Kidney capillary endothelial cell (primary cell): Measurements from ENCODE around the gene CST9.

ENCODE experiments used
- DNase-seq: peaks from one replicate; pipeline ENCODE4 v3.0.0-alpha.2; 2018; ENCODE audit warnings: low spot score

The CST9 gene

DNA sequence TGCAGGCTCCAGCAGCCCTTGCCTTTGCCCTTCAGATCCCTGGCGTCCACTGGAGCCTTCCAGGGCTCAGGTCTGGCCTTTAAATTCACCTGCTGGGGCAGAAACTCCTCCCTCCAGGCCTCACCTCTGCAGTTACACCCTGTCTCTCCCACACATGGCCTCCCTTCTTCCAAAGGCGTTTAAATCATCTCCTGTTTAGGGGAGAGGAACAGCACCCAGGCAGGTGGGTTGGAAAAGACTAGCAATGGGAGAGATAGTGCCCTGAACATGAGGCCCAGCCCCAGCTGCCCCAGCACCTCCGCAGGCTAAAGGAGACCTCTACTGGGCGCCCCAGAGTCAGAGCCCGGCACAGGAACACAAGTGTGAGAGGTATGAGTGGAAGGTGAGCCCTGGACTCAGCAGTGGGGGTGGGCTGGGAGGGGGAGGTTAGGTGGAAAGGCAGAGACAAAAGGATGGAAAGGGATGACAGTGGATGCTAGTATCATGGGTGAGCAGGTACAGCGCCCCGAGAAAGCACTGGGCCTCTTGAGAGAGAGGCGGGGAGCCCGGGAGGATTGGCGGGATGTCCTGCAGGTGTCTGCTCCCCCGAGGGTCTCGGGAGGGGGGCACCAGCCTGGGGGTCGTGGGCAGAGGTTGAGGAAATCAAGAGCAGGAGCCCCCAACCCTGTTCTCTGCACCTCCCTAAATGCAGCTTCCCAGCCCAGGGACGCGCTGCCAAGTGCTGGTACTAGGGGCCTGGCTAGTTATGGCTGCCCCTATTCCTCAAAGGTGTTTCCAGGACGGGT, at the start of gene CST9:
Gene CST9 (minus strand): TSS at position 51 of the 785 bp plus-strand sequence. CDS start 53 bp downstream, outside the sequence.
- DNase-seq = no peak

- DNase-seq = no peak
Observed at GRCh38 chr20:23654717-23655116, 49.0 kb upstream of the CST9 start.

GRCh38 chr20:23654000-23654399, 48.3 kb upstream of the CST9 start:
- DNase-seq = no peak

GRCh38 chr20:23653400-23653938, 47.8 kb upstream of the CST9 start:
- no peak for DNase-seq

DNA sequence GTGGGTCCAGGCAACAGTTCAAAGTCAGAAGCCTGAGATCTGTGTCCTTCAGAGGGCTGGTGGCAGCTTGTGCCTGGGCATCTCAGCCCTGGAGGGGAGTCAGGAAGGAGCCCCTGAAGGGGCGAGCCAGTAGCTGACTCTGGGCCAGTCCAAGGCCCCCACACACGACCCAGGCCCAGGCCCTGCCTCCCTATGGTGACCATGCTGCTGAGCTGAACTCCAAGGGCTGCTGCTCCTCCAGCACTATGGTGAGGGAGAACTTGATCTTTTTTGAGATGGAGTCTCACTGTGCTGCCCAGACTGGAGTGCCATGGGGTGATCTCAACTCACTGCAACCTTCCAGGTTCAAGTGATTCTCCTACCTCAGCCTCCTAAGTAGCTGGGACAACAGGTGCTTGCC, 47.2 kb upstream of the CST9 start:
- no peak for DNase-seq

DNA sequence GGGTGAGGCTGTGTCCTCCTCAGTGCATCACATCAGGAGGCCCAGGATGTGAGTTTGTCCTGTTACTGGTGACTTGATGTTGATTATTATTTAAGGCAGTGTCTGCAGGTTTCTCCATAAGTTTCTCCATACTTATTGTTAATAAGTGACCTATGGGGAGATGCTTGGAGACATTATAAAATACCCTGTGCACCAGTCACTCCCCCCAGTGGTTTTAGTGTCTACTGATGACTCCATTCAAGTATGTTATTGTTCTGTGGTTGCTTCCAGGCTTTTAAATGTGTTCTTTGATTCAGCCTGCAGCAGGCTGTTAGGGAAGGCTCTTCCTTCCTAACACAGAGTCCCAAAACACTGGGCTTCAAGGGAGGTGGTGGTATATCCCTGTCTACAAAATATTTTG, 46.7 kb upstream of the CST9 start:
- DNase-seq = no peak

DNA sequence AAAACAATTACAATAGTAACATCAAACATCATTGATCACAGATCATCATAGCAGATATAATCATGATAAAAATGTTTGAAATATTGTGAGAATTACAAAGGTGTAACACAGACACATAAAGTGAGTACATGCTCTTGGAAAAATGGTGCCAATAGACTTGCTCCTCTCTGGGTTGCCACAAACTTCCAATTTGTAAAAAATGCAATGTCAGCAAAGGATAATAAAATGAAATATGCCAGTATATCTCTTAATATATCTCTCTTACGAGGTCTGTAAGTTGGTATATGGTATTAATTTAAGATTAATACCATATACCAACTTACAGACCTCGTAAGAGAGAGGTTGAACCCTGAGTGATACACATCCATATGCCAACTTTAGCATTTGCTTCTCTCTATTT, 45.4 kb upstream of the CST9 start:
- DNase-seq = no peak

DNA sequence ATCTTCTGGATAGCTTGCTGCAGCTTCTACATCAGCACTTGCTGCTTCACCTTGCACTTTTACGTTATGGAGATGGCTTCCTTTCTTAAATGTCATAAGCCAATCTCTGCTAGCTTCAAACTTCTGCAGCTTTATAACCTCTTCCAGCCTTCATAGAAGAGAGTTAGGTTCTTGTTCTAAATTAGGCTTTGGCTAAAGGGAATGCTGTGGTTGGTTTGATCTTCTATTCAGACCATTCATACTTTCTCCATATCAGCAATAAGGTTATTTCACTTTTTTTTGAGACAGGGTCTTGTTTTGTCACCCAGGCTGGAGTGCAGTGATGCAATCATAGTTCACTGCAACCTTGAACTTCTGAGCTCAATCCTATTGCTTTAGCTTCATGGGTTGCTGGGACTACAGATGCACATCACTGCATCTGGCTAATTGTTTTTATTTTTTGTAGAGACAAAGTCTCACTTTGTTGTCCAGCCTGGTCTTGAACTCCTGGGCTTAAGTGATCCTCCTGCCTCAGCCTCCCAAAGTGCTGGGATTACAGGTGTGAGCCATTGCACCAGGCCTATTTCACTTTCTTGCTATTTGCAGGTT, 44.2 kb upstream of the CST9 start:
- no peak for DNase-seq

GRCh38 chr20:23649242-23649641, 43.5 kb upstream of the CST9 start:
- DNase-seq = no peak

DNA sequence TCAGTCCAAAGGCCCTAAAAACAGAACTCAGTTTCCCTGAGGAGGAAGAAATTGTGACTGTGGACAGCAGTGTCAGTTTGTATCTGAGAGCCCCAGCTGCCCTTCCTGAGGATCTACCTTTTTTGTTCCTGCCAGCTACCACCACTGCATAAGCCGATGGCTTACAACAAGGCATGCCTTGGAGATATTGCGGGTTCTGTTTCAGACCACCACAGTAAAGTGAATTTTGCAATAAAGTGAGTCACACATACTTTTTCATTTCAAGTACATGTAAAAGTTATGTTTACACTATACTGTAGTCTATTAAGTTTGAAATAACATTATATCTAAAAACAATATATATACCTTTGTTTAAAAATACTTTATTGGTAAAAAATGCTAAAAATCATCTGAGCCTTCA, 41.6 kb upstream of the CST9 start:
- DNase-seq = no peak

GRCh38 chr20:23646106-23646873, 40.6 kb upstream of the CST9 start:
- DNase-seq = no peak

- DNase-seq = no peak
Observed at GRCh38 chr20:23645575-23645974, 39.9 kb upstream of the CST9 start.

DNA sequence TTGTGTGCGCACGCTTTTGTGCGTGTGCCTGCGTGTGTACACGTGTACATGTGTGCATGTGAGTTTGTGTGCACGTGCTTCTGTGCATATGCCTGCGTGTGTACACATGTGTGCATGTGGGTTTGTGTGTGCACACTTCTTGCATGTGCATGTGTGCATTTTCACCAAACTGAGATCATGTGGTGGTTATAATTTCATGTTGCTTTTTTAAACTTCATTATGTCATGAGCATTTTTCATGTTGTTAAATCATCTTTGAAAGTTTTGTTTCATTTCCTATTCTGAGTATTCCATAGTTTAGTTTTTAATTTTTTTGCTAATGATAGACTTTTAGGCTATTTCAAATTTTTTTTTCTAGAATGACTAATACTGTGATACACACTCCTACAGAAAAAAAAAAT, 38.4 kb upstream of the CST9 start:
- DNase-seq = no peak

GRCh38 chr20:23643659-23644058, 37.9 kb upstream of the CST9 start:
- DNase-seq = no peak

DNA sequence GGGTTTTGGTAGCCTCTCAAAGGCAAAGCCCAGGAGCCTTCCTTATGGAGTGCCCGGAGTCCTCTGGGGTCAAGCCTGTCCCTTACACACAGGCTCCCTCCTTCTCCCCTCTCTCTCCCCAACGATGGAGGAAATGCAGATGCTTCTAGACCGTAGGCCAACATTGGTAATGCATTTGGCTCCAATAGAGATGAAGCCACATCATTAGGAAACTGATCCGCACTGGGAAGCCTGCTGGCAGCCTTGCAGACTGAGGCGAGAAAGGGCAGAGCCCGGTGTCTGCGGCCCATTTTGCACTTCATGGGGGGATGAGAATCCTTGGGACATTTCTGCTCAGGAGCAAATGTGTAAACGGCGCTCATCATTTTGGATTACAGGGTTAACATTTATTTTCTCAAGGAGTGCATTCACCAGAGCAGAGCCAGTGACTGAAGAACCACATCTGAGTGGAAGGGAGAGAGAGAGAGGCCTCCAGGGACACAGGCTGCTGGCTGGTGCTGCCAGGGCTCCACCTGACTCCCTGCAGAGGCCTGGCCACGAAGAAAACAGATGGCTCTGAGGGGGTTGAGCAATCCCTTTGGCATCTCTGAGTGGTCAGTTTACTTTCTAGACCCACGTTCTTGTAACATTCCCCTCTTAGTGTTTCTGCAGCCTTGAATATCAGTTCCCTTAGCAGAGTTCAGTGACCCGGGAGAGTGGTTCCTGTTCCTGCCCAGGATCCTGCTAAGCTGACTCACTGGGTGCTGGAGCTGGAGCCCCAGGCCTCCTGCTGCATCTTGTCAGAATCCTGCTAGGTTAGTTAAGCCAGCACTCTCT, 36.4 kb upstream of the CST9 start:
- DNase-seq = peak; percentile 36

- no peak for DNase-seq
Observed at GRCh38 chr20:23640671-23641667, 35.3 kb upstream of the CST9 start.

GRCh38 chr20:23640018-23640601, 34.4 kb upstream of the CST9 start:
- DNase-seq = no peak

DNA sequence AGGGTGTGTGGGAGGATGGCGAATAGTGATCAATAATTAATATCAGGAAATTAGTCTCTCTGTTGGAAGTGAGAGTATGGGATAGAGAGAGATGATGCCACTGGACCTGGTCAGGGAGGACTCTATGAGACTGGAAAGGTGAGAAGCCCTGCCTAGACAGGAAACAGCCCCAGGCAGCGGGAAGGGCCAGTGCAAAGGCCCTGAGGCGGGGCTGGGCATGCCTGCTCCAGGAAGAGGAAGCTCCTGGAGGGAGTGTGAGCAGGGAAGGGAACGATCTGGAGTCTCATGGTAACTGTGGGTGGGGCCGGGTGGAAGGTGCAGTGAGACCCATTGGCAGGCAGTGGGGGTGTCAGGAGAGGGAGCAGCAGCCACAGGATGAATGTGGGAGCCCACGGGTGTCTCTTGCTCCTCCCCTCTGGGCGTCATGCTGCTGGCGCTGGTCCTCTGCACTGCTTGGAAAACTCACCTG, 33.8 kb upstream of the CST9 start:
- no peak for DNase-seq

GRCh38 chr20:23638309-23638708, 32.6 kb upstream of the CST9 start:
- no peak for DNase-seq
